NCI-H2227 (cell line): Measurements from ENCODE around the gene SEC14L3.
A peak's percentile ranks its signal among the peaks of the same experiment; 100 is the strongest.

Source experiments
- DNase-seq: peaks from one replicate; lab custom pipeline; 2025; ENCODE audit not compliant: unreplicated experiment; lab: John Stamatoyannopoulos, UW

SEC14L3 gene

DNA sequence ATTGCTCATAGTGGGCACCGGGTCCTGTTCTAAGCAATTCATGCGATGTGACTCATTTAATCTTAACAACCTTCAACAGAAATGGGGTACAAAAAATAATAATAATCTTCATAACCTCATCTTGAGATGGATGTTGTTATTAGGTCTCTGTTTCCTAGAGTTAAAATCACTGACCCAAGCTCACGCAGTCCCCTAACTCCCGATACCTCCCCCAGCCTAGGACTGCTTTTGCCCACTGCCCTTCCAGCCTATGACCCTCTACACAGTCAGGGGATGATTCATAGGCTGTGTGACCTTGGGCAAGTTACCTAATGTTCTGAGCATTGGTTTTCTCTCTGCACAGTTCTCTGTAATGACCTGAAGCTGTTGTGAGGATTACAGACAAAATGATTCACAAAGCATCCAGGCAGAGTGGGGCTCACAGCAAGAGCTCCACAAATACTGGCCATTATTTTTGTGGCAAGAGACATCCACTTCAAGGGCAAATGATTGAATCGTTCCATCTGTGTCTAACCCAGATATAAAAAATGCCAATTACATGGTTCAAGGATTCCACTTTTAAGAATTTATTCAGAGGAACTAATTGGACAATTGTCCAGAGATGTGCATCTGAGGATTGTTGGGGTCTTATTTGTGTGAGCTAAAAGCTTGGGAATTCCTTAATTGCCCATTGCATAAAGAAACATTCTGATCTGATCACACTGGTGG, 26.2 kb downstream of the SEC14L3 start:
- no peak for DNase-seq

DNA sequence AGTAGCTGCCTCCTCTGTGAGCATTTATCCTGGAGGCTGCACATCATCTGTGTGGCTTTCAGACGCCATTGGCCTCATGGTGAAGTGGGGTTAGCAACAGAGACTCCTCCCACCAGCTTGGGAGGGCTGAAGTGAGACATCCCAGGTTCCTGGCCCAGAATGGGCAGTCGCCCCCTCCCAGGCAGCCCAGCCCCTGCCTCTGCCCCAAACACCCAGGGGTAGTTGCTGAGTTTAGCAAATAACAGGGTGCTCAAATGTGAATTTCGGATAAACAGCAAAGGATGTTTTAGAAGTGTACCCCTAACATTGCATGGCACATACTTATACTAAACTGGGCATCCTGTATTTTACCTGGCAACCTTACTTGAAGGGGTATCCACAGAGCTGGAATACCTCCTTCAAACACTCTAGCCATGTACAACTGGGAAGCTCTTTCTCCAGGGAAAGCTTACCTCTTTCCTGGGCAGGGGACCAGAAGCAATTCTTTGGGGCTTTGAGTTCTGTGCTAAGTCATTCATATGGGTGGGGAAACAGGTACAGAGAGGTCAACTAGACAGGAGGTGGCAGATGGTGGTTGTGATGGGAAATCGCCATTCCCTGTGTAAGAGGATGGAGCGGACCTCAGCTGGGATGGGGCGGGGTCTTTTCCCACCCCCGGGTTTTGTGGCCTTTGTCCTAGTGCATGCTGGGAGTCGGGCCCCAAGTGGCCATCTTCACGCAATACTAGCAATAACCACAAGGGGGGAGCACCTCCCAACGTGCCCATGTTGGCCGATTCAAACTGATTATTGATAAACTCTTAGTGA, 27.0 kb downstream of the SEC14L3 start:
- peak; percentile 80 for DNase-seq

DNA sequence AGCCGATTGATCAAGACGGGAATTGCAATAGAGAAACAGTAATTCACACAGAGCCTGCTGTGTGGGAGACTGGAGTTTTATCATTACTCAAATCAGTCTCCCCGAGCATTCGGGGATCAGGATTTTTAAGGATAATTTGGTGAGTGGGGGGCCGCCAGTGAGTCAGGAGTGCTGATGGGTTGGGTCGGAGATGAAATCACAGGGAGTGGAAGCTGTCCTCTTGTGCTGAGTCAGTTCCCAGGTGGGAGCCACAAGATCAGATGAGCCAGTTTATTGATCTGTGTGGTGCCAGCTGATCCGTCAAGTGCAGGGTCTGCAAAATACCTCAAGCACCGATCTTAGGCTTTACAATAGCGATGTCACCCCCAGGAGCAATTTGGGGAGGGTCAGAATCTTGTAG, 30.7 kb downstream of the SEC14L3 start:
- DNase-seq: no peak

DNA sequence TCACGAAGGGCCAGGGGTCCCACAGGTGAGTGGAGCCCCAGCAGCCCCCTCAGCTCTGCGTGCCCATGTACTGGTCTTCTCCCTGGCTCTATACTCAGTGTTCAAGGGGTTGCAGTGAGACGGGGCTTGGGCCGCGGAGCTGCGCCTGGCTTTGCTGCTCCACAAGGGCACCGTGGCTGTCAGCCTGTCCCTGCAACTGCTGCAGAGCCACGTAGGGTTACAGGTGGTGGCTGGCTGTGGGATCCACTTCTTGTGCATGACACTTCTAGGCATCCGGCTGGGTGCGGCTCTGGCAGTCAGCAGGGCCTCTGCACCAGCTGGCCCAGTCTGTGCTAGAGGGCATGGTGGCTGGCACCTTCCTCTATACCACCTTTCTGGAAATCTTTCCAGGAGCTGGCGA, 32.0 kb downstream of the SEC14L3 start:
- no peak for DNase-seq

DNA sequence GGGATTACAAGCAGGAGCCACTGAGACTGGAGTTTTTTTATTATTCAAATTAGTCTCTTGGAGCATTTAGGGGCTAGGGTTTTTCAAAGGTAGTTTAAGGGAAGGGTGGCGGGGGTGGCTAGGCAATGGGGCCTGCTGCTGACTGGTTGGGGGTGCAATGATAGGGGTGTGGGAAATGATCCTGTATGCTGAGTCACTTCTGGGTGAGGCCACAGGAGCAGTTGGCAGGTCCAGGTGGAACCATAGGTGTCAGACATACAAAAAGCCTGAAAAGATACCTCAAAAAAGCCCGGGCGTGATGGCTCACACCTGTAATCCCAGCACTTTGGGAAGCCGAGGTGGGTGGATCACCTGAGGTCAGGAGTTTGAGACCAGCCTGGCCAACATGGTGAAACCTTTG, 32.6 kb downstream of the SEC14L3 start:
- no peak for DNase-seq

DNA sequence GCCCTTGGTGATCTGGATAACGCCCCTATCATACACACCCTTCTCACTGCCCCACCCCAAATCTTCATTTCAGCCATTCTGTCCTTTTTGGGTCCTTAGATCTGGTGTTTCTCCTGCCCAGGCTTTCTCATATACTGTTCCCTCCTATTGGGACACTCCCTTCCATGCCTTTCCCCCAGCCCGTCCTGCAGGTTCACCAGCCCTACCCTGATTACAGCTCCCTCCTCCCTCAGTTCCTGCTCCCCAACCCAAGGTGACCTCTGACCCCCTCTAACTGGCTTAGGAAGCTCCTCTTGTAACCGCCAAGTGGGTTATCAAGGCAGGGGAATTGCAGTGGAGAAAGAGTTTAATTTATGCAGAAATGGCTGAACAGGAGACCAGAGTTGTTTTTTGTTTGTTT, 33.3 kb downstream of the SEC14L3 start:
- DNase-seq: no peak

DNA sequence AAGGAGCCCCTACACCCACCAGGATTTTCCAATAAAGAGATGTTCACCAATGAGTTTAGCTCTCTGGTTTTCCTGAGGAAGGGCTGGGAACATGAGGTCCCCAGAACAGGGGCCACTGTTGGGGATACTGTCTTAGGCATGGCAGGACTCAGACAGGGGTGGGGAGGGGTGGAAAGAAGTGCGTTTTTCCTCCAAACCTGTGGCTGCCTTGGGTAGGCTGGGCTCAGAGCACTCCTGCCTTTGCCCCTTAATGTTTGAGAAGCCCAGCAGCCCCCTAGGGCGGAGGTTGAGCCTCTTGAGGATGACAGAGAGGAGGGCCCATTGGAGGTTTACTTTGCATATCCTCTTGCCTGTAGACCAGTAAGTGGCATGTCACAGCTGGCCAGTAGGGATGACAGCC, 35.6 kb downstream of the SEC14L3 start:
- no peak for DNase-seq

DNA sequence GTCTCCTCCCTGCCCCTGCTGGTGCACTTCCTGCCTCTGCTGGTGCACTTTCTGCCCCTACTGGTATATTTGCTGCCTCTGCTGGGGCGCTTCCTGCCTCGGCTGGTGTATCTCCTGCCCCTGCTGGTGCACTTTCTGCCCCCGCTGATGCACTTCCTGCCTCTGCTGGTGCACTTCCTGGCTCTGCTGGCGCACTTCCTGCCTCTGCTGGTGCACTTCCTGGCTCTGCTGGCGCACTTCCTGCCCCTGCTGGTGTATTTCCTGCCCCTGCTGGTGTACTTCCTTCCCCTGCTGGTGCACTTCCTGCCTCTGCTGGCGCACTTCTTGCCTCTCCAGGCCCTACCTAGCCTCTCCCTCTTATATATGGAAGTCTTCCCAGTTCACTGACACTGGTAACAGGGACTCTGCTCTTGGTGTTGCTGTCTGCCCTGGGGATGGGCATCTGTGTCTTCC, 36.1 kb downstream of the SEC14L3 start:
- no peak for DNase-seq

DNA sequence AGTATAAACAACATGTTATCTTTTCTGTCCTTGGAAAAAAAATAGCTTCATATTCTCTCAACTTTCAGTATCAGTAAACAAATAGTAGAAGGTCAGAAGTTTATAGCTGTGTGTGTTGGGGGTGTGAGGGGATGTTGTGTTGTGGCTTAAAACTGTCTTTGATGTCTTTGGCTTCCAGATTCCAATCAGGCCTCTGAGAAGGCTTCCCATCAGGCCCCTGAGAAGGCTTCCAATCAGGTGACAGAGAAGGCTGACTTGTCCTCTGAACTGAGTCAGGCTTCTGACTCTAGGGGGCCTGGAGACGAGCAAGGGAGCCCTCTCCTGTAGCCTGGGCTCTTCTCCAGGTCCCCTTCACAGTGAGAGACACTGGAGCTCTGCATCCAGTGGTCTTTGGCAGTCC, 37.0 kb downstream of the SEC14L3 start:
- DNase-seq: no peak

DNA sequence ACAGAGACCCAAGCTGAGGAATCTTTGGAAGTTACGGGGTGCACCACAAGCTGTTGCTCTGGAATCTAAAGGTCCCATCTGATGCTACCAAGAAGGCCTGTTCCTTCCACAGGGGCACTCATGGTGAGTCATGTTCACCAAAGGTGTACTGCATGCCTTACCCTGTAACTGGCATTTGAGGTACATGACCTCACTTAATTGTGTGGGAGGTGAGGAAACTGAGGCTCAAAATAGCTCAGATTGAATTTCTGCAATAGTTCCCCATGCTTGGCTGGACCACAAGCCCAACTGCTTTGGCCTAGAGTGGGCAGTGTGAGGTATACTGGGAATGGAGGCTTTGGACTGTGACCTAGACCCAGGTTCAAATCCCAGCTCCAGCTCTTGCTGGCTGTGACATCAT, 38.0 kb downstream of the SEC14L3 start:
- DNase-seq: no peak

DNA sequence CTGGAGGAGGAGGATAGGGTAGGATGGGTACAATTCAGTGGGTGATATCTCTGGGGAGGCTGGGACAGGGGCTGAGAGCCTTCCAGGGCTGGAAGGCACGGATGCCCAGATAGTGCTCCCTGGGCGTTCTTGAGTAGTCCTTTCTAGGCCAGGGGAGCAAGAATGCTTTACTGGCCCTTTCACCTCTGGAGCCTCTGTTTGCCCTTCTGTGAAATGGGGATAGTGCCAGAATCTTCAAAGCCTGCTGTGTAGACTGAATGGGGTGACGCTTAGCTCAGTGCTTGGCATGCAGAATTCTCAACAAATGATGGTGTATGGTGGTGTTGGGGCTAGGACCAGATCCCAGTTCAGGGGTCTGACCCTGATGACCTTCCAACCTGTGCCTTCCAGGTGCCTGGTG, 38.6 kb downstream of the SEC14L3 start:
- no peak for DNase-seq

DNA sequence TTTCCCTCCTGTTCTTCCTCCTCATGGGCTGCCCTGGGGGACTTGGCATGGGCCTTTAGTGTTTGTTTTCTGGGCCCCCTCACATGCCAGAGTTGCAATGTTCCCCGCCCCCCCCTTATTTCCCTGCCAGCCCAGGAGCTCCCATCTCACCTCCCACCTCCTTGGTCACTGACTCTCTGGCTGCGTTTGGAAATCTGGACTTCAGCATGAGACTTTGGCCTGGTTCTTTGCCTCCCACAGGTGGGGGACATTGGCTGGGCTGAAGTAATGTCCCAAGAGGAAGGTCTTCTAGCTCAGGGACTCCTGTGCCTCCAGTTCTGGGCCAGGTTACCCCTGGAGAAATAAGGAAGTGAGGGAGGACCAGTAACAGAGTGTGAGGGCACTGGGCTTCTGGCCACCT, 39.3 kb downstream of the SEC14L3 start:
- DNase-seq: no peak

DNA sequence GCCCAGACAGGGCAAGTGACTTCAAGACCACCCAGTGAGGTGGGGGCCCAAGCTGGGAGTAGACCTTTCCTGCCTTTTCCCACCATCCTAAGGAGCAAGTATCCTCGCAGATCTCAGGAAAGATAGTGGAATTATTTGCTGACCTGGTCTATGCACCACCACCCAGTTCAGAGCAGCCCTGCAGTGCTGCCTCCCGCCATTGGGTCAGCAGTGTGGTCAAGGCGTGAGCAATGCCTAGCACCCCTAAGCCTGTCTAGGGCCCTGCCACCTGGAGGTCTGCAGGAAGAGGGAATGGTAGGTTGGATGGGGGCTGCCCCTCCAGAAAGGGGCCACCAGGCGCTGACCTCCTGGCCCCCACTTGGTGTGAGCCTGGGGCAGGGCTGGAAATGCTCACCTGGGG, 39.7 kb downstream of the SEC14L3 start:
- DNase-seq: no peak

DNA sequence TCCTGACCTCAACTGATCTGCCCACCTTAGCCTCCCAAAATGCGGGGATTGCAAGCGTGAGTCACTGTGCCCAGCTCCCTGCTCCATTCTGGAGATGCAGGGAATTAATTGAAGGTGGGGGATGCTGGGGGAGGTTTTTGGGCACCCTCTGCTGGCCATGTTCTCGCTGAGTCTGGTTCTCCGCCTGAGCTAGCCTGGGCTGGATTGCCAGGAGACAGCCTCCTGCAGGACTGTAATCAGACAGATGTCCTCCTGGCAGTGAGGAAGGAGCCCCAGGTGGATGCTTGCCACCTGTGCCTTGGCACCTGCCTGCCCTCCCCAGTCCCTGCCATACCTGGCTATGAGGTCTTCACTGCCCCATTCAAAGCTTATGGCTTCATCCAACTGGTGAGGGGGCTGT, 40.9 kb downstream of the SEC14L3 start:
- no peak for DNase-seq

DNA sequence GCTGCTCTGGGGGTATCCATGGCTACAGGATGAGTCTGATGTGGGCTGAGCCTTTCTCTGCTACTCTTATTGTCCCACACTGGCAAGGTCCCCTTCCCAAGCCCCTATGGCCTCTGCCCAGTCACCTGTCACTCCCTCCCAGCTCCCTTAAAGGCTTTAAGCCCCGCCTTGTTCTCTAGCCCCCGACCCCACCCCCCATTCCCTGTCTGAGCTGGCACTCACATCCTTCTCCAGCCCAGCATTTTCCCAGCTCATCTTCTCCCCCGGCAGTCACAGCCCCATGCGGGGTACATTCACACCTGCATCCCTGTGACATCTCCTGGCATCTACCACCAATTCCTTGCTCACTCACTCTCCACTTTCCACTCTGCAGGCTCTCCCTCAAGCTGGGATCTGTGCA, 41.9 kb downstream of the SEC14L3 start:
- no peak for DNase-seq

DNA sequence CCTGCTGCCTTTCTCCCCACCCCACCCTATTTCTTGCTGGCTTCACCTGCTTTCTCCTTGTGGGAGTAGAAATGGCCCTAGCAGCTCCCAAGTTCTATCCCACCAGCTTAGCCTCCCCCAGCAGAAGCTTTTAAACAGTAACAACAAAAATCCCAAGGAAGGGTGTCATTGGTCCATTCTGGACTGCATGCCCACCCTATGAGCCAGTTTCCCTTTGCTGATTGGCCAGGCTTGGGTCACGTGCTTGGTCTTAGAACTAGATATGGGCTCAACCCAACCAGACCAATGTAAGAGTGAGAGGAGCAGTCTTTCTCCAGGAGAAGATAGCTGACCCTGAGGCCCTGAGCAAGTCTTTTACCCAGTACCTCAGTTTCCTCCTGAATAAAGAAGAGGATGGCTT, 43.9 kb downstream of the SEC14L3 start:
- DNase-seq: no peak

DNA sequence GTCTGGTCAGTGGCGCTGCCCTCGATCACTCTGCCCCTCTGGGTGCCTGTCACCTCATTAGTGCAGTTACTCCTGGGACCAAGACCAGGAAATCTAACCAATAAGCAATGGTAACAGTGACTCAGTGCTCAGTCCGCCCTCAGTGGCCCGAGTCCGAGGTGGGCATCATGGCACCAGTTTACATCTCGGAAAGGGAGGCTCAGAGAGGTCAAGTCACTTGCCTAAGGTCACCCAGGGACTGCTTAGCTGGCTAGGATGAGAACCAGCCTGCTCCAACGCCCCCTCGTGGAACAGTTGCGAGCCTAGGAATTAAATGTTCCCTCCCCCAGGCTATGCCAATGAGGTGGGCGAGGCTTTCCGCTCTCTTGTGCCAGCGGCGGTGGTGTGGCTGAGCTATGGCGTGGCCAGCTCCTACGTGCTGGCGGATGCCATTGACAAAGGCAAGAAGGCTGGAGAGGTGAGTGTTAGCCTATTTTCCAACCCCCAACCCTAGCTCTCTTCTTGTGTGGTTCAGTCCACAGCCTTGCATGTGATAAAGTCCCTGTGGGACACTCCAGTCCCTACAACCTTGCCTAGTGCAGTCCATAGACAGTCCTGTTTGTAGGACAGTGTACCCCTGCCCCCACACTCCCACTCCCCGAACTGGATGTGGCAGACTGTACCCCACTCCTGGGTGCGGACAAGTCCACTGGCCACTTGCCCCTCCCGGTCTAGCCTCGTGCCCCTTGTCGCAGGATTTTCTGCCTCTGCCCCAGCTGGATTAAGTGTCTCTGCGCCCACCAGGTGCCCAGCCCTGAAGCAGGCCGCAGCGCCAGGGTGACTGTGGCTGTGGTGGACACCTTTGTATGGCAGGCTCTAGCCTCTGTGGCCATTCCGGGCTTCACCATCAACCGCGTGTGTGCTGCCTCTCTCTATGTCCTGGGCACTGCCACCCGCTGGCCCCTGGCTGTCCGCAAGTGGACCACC, 45.1 kb downstream of the SEC14L3 start:
- peak; percentile 89 for DNase-seq

DNA sequence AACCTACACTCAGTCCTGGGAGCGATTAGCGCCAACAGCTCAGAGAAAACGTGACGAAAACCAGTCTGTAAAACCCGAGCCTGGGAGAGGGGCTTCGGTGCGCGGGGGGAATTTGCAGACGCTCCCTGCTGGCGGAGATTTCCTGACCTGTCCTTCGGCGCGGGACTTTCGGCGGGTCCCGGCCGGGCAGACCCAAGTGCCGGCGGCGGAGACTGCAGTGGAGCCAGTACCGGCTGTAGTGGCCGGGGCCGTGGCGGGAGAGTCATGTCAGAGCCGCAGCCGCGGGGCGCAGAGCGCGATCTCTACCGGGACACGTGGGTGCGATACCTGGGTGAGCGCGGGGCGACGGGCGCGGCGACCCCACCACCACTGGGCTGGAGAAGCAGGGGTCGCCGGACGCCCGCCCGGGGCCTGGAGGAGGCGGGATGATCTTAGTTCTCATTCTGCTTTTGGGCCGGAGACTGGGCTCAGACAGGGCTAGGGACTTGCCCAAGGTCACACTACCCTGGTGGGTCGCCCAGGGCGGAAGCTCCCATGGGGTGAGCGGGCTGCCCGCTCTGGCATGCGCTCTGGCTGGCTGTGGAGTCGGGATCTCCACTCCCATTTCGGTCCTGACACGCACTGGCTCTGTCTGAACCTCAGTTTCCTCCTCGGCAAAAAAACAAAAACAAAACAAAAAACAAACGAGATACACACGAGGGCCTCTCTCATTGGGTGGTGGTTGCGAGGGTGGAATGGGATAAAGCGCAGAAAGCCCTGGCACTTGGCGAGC, 46.0 kb downstream of the SEC14L3 start, which contains the start of gene MTFP1:
Gene MTFP1, plus strand, starts transcription at position 153 of the 772 bp plus-strand sequence. Its CDS starts 112 bp downstream, at position 265.
- peak; percentile 71 for DNase-seq

DNA sequence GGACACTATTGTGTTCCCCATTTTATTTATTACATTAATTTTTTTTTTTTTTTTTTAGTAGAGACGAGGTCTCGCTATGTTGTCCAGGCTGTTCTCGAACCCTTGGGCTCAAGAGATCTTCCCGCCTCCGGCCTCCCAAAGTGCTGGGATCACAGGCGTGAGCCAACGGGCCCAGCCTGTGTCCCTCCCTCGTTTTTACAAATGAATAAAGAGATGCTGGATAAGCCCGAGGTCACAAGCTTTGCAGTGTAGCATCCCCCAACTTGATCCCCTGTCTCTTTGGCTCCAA, 46.5 kb downstream of the SEC14L3 start:
- no peak for DNase-seq

DNA sequence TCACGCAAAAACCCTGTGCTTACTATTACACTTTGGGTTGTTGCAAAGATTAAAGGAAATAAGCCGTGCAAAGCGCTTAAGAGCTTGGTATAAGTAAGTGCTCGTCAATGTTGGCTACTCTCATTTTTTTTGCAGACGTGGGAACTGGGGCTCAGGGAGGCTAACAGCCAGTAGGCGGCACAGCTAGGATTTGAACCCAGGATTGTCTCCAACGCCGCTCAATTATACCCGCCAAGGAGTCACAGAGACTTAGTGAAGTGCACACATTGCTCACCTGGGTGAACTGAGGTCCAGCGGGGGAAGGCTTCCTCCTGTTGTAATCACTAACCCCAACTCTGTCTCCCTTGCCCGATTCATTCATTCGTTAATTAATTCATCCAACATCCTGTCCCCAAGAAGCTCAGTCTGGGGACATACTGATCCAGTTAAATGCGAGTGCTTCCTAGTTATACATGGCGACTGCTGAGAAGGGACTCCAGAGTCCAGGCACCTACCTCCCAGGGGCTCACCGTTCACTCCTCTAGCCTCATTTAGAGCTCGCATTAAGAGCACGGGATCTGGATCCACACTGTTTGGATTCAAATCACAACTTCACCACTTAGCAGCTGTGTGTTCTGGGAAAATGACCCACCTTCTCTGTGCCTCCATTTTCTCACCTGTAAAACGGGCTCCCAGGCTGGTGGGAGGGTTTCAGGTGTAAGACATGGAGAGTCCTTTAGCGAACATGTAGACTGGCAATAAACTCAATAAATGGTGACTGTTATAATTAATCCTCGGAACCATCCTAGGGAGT, 47.1 kb downstream of the SEC14L3 start:
- DNase-seq: peak; percentile 50
